H1 (cell line): ENCODE measurements around the gene DHRS4L2. TPM values are rescaled to one million over a fixed set of nuclear protein-coding genes. Genes with fewer than 3 reads are reported as not detected.

Experiments used
- CTCF ChIA-PET: fragments of 300-600 bp; sonication (Branson Sonifier 250); formaldehyde crosslinking; loops from one replicate; lab custom pipeline; 2021; ENCODE audit not compliant: partially characterized antibody; lab: Charles Lee
- POLR2A ChIA-PET: fragments of 300-600 bp; sonication (Branson Sonifier 250); formaldehyde crosslinking; loops from one replicate; lab custom pipeline; 2021; ENCODE audit warnings: inconsistent platforms; ENCODE audit not compliant: partially characterized antibody; lab: Charles Lee
- DNase-seq, 2 experiments: peaks; one replicate each; pipeline versions ENCODE4 v3.0.0 to v3.0.0-alpha.2; 2010 to 2022; ENCODE audit warnings: low spot score in 2 of 2, low read depth in 1 of 2, mixed read lengths in 1 of 2
- FAIRE-seq: peaks from 2 replicates; lab custom pipeline; 2011; peaks lifted over from hg19 to GRCh38; lab: Jason Lieb, UNC
- H2AFZ ChIP-seq: 2 replicates; pipeline ENCODE4 v1.8.1; 2012; ENCODE audit warnings: low read length, inconsistent platforms
- H2AK5ac ChIP-seq: 2 replicates; pipeline ENCODE4 v1.6.1; 2013; ENCODE audit warnings: low read depth, low read length
- H2BK120ac ChIP-seq: replicated peaks from 2 replicates; pipeline ENCODE3; 2013; ENCODE audit warnings: low read depth, low read length, inconsistent platforms
- H2BK12ac ChIP-seq: 2 replicates; pipeline ENCODE4 v1.6.1; 2013; ENCODE audit warnings: low read depth, low read length
- H2BK15ac ChIP-seq: 2 replicates; pipeline ENCODE4 v1.6.1; 2013; ENCODE audit warnings: low read length
- H2BK20ac ChIP-seq: 2 replicates; pipeline ENCODE4 v1.6.1; 2013; ENCODE audit warnings: low read length
- H2BK5ac ChIP-seq: 2 replicates; pipeline ENCODE4 v1.6.1; 2013; ENCODE audit warnings: low read depth, low read length
- H3K14ac ChIP-seq: 2 replicates; pipeline ENCODE4 v1.6.1; 2013; ENCODE audit warnings: inconsistent platforms; ENCODE audit not compliant: insufficient read length
- H3K18ac ChIP-seq: 2 replicates; pipeline ENCODE4 v1.6.1; 2013; ENCODE audit warnings: low read length; ENCODE audit errors: extremely low read depth
- H3K23ac ChIP-seq: 2 replicates; pipeline ENCODE4 v1.6.1; 2013; ENCODE audit warnings: inconsistent platforms; ENCODE audit not compliant: insufficient read length
- H3K23me2 ChIP-seq: 2 replicates; pipeline ENCODE4 v1.6.1; 2013; ENCODE audit warnings: low read depth, low read length
- H3K27ac ChIP-seq: 2 replicates; pipeline ENCODE4 v1.6.1; 2011; ENCODE audit warnings: low read depth, low read length, inconsistent platforms
- H3K27me3 ChIP-seq, 4 experiments: replicated peaks in 1 of 4; 1 replicate in 1 of 4; 2 replicates in 3 of 4; pipeline versions ENCODE4 v1.6.1 to v1.8.1; 2011 to 2013; ENCODE audit warnings: low read length in 3 of 4, mild to moderate bottlenecking in 3 of 4, inconsistent platforms in 2 of 4, mixed read lengths in 2 of 4, moderate library complexity in 1 of 4; ENCODE audit not compliant: control insufficient read depth in 3 of 4, insufficient read depth in 3 of 4; ENCODE audit errors: extremely low read depth in 1 of 4
- H3K36me3 ChIP-seq, 4 experiments: 2 replicates each; pipeline versions ENCODE4 v1.6.1 to v1.8.1; 2011 to 2013; ENCODE audit warnings: mild to moderate bottlenecking in 4 of 4, low read length in 3 of 4, moderate library complexity in 2 of 4, control low read depth in 1 of 4, inconsistent platforms in 1 of 4; ENCODE audit not compliant: insufficient read depth in 4 of 4, control insufficient read depth in 2 of 4
- H3K4ac ChIP-seq: replicated peaks from 2 replicates; pipeline ENCODE3; 2013; ENCODE audit warnings: low read length, low read depth, mixed read lengths, inconsistent platforms; ENCODE audit not compliant: insufficient read length
- H3K4me1 ChIP-seq, 4 experiments: replicated peaks in 1 of 4; 1 replicate in 1 of 4; 2 replicates in 3 of 4; pipeline versions ENCODE4 v1.6.1 to v1.8.1; 2011 to 2013; ENCODE audit warnings: low read length in 3 of 4, inconsistent platforms in 2 of 4, mixed read lengths in 1 of 4; ENCODE audit not compliant: insufficient read depth in 4 of 4, control insufficient read depth in 3 of 4
- H3K4me2 ChIP-seq, 2 experiments: 2 replicates each; pipeline versions ENCODE4 v1.6.1 to v1.8.1; 2011 to 2013; ENCODE audit warnings: low read depth in 2 of 2, low read length in 2 of 2, control low read depth in 1 of 2, inconsistent platforms in 1 of 2, mild to moderate bottlenecking in 1 of 2; ENCODE audit not compliant: insufficient read depth in 1 of 2
- H3K4me3 ChIP-seq, 4 experiments: fragments of 200-600, 300-600 bp in 1 of 4; sonication (generic), shearing (Covaris generic), sonication (Bioruptor Twin) in 1 of 4; 2 replicates each; pipeline versions ENCODE4 v1.5.1 to v1.8.1; 2011 to 2016; ENCODE audit warnings: low read length in 4 of 4, low read depth in 3 of 4, control low read depth in 2 of 4, inconsistent platforms in 2 of 4, mild to moderate bottlenecking in 2 of 4, mixed read lengths in 1 of 4, moderate library complexity in 1 of 4; ENCODE audit not compliant: insufficient read depth in 2 of 4; ENCODE audit errors: extremely low read depth in 1 of 4
- H3K56ac ChIP-seq: replicated peaks from 2 replicates; pipeline ENCODE3; 2013; ENCODE audit warnings: low read depth, mild to moderate bottlenecking, mixed read lengths, low read length, inconsistent platforms; ENCODE audit not compliant: insufficient read length
- H3K79me1 ChIP-seq: 2 replicates; pipeline ENCODE4 v1.6.1; 2013; ENCODE audit warnings: low read depth, low read length, control low read depth
- H3K79me2 ChIP-seq, 2 experiments: 2 replicates each; pipeline versions ENCODE4 v1.6.1 to v1.8.1; 2012 to 2013; ENCODE audit warnings: low read length in 2 of 2, mild to moderate bottlenecking in 2 of 2, inconsistent platforms in 1 of 2; ENCODE audit not compliant: insufficient read depth in 2 of 2, control insufficient read depth in 1 of 2
- H3K9ac ChIP-seq, 4 experiments: replicated peaks in 1 of 4; 1 replicate in 1 of 4; 2 replicates in 3 of 4; pipeline versions ENCODE4 v1.6.1 to v1.8.1; 2011 to 2013; ENCODE audit warnings: low read depth in 3 of 4, low read length in 3 of 4, control low read depth in 2 of 4, mild to moderate bottlenecking in 2 of 4, moderate library complexity in 2 of 4, inconsistent platforms in 1 of 4; ENCODE audit errors: extremely low read depth in 1 of 4
- H3K9me3 ChIP-seq, 2 experiments: 2 replicates each; pipeline versions ENCODE4 v1.6.1 to v1.8.1; 2012 to 2013; ENCODE audit warnings: mild to moderate bottlenecking in 2 of 2, moderate library complexity in 2 of 2, control low read depth in 1 of 2, inconsistent platforms in 1 of 2, low read depth in 1 of 2, low read length in 1 of 2, mixed read lengths in 1 of 2; ENCODE audit not compliant: insufficient read depth in 2 of 2
- H4K20me1 ChIP-seq, 2 experiments: replicated peaks in 1 of 2; 2 replicates each; pipeline versions ENCODE3 to v1.8.1; 2011 to 2013; ENCODE audit warnings: inconsistent platforms in 2 of 2, low read length in 2 of 2, mild to moderate bottlenecking in 1 of 2; ENCODE audit not compliant: insufficient read depth in 2 of 2, control insufficient read depth in 1 of 2
- H4K5ac ChIP-seq: 2 replicates; pipeline ENCODE4 v1.6.1; 2013; ENCODE audit warnings: low read length, low read depth, mixed read lengths, inconsistent platforms; ENCODE audit not compliant: insufficient read length
- H4K8ac ChIP-seq: 2 replicates; pipeline ENCODE4 v1.8.0; 2013; ENCODE audit warnings: mild to moderate bottlenecking, moderate library complexity, low read length, inconsistent platforms; ENCODE audit not compliant: insufficient read depth; ENCODE audit errors: extremely low read depth
- H4K91ac ChIP-seq: replicated peaks from 2 replicates; pipeline ENCODE3; 2013; ENCODE audit warnings: low read length, mixed read lengths, inconsistent platforms; ENCODE audit not compliant: insufficient read length
- ASH2L ChIP-seq: fragments of 200-600, 300-600 bp; sonication (generic); IDR thresholded peaks from one replicate; pipeline ENCODE4 v1.7.1; 2017; ENCODE audit warnings: low read length
- BCL11A ChIP-seq, 2 experiments: IDR thresholded peaks; one replicate each; pipeline ENCODE4 v1.6.1; 2011; ENCODE audit warnings: low read depth in 2 of 2, low read length in 2 of 2, mild to moderate bottlenecking in 2 of 2
- RAD21 ChIP-seq, 2 experiments: IDR thresholded peaks in 1 of 2; conservative IDR thresholded peaks in 1 of 2; 2 replicates each; pipeline ENCODE4 v1.6.1; 2011; ENCODE audit warnings: low read depth in 2 of 2, low read length in 2 of 2, improper control_type of control experiment in 1 of 2, inconsistent platforms in 1 of 2, mild to moderate bottlenecking in 1 of 2, moderate library complexity in 1 of 2
- RBBP5 ChIP-seq: IDR thresholded peaks from 2 replicates; pipeline ENCODE4 v1.7.1; 2012; ENCODE audit warnings: low read depth, mild to moderate bottlenecking, inconsistent platforms, low read length, moderate library complexity, borderline replicate concordance
- SIX5 ChIP-seq: IDR thresholded peaks from 2 replicates; pipeline ENCODE4 v1.6.1; 2011; ENCODE audit warnings: mild to moderate bottlenecking, low read depth, low read length
- SP2 ChIP-seq: IDR thresholded peaks from 2 replicates; pipeline ENCODE4 v1.6.1; 2012; ENCODE audit warnings: mild to moderate bottlenecking, low read length, inconsistent platforms
- SUZ12 ChIP-seq: fragments of 200-600 bp; sonication (generic); IDR thresholded peaks from 2 replicates; pipeline ENCODE4 v1.6.1; 2012; ENCODE audit warnings: mild to moderate bottlenecking, inconsistent platforms, low read length, moderate library complexity, mixed read lengths
- TAF1 ChIP-seq: IDR thresholded peaks from 2 replicates; pipeline ENCODE4 v1.6.1; 2011; ENCODE audit warnings: mild to moderate bottlenecking, low read depth, low read length
- TBP ChIP-seq: IDR thresholded peaks from 2 replicates; pipeline ENCODE4 v1.6.1; 2011; ENCODE audit warnings: low read depth, low read length, improper control_type of control experiment
- TCF12 ChIP-seq: IDR thresholded peaks from 2 replicates; pipeline ENCODE4 v1.6.1; 2011; ENCODE audit warnings: low read depth, mild to moderate bottlenecking, low read length
- YY1 ChIP-seq: IDR thresholded peaks from 2 replicates; pipeline ENCODE4 v1.6.1; 2011; ENCODE audit warnings: low read depth, mild to moderate bottlenecking, low read length
- WGBS, 2 experiments: shearing (Covaris generic) in 1 of 2; methylation state at CpG; one replicate each; pipeline versions ENCODE4 v1.1.6 to v1.1.7; 2013 to 2015; ENCODE audit warnings: low lambda C conversion rate in 2 of 2, mixed read lengths in 2 of 2, inconsistent platforms in 1 of 2, low coverage in 1 of 2, missing lambda C conversion rate in 1 of 2; ENCODE audit not compliant: insufficient replicate concordance in 2 of 2, insufficient coverage in 1 of 2, insufficient read length in 1 of 2; ENCODE audit errors: extremely low coverage in 1 of 2, missing lambda C conversion rate in 1 of 2; 5-methylcytosine and 5-hydroxymethylcytosine counted together
- polyA plus RNA-seq, 7 experiments: library from polyadenylated mRNA; depleted of rRNA in 3 of 7; stranded (reverse) in 5 of 7; unstranded in 2 of 7; fragments of >200 nt in 5 of 7; fragments of 200-250 nt in 2 of 7; gene quantifications; 1 replicate in 5 of 7; 2 replicates in 1 of 7; 4 replicates in 1 of 7; pipeline versions ENCODE4 v1.2.1 to v1.2.3, GENCODE V29; 2011 to 2013; ENCODE audit warnings: missing spikeins in 2 of 7, mixed read lengths in 2 of 7
- total RNA-seq: library from RNA; stranded (reverse); fragmentation: NEBNext Ultra II Directional; extraction: Animal tissue kit (Norgen Biotek cat#: 25700); gene quantifications from 2 replicates; pipeline ENCODE4 v1.2.1, GENCODE V29; 2021

Gene DHRS4L2
- total and polyA plus RNA-seq, 2 of the 8 experiments (the other 6 are each of a cell fraction or from before 2014, with no cell fraction given) = 12.3 to 15.4 TPM

GRCh38 chr14:24036169-24036962, 47.6 kb downstream of the DHRS4L2 start:
- Histone ChIP-seq H4K20me1 (no peaks in the 10 kb centered on the region), H2BK15ac (no peak overlapping the region), H4K91ac (no peak overlapping the region), H4K8ac (no peak overlapping the region; the same call in 1 of the 2 replicates), H3K9me3 (no peaks in the 10 kb centered on the region), H3K14ac (no peak overlapping the region), H3K79me2 (no peaks in the 10 kb centered on the region), H3K4me2 (peak overlapping the region; percentile 50 to 83), H2BK20ac (no peak overlapping the region), H3K23me2 (no peaks in the 10 kb centered on the region; the same call in 1 of the 2 replicates), H3K4me1 (no peaks in the 10 kb centered on the region; a peak in 1 of 7 replicates), H2AFZ (peak overlapping the region; percentile 71; the same call in 1 of the 2 replicates), H3K27me3 (no peaks in the 10 kb centered on the region), H3K27ac (no peak overlapping the region), H2BK12ac (no peak overlapping the region), H3K36me3 (no peaks in the 10 kb centered on the region), H3K79me1 (no peaks in the 10 kb centered on the region), H3K56ac (no peak overlapping the region), H2BK5ac (peak overlapping the region; percentile 71; the same call in 1 of the 2 replicates), H3K4me3 (peak overlapping the region; percentile 45 to 73 (median 70)), H3K18ac (peak overlapping the region; percentile 78; the same call in 1 of the 2 replicates), H4K5ac (no peak overlapping the region), H3K23ac (no peak overlapping the region), H2AK5ac (no peak overlapping the region), H2BK120ac (no peak overlapping the region), H3K4ac (no peak overlapping the region), H3K9ac (peak overlapping the region in 3 of 4 experiments; percentile 34 to 43 (median 39); a peak in 3 of 7 replicates)
- FAIRE-seq = no peak
- WGBS, 2 experiments = 2% methylated on average over 39 of the region's 50 CpGs; no CpG with 5 or more reads in 1 of the 2 experiments
- POLR2A ChIA-PET = interaction anchor here (1.6 kb wide), 1 partner anchor 45 kb away, joined by 3 read pairs; no protein-coding TSS in a partner anchor
- CTCF ChIA-PET = interaction anchor here (0.8 to 3.4 kb wide), 11 partner anchors 10 to 405 kb away, joined by 3 to 12 read pairs (median 4); partner anchors contain the start of gene IRF9
- peak in 1 of 2 experiments; percentile 85 for DNase-seq
- TF ChIP-seq TCF12 (no peak), YY1 (0 out of 2 replicates have a peak, but pooled peaks have one; percentile 20), SP2 (peak; percentile 30; the same call in 1 of the 2 replicates), SIX5 (no peak), BCL11A (IDR thresholded peaks at IDR 0.05; ENCODE audit: low read depth in 2 of 2, low read length in 2 of 2) (no peak), RBBP5 (0 out of 2 replicates have a peak, but pooled peaks have one; percentile 39), SUZ12 (no peak), TAF1 (peak; percentile 67; the same call in 1 of the 2 replicates), RAD21 (IDR thresholded peaks at IDR 0.05 in 1 of 2, conservative IDR thresholded peaks at IDR 0.05 in 1 of 2; ENCODE audit: low read depth in 2 of 2, low read length in 2 of 2) (peak; percentile 51 to 69), ASH2L (peak; percentile 76), TBP (peak; percentile 66; the same call in 1 of the 2 replicates)
